HUES48 (cell line): ENCODE data around the gene POLR2I.

Experiments
- H3K27ac ChIP-seq: one replicate; pipeline ENCODE4 v1.7.0; 2013; ENCODE audit warnings: low read depth, low read length, inconsistent platforms
- H3K27me3 ChIP-seq: 2 replicates; pipeline ENCODE4 v1.6.1; 2013; ENCODE audit warnings: mild to moderate bottlenecking, low read length; ENCODE audit not compliant: control insufficient read depth, insufficient read depth
- H3K36me3 ChIP-seq: 2 replicates; pipeline ENCODE4 v1.6.1; 2013; ENCODE audit warnings: low read length; ENCODE audit not compliant: control insufficient read depth, insufficient read depth
- H3K4me1 ChIP-seq: 2 replicates; pipeline ENCODE4 v1.6.1; 2013; ENCODE audit warnings: mild to moderate bottlenecking, low read length; ENCODE audit not compliant: control insufficient read depth, insufficient read depth
- H3K4me3 ChIP-seq: 2 replicates; pipeline ENCODE4 v1.5.1; 2013; ENCODE audit warnings: mild to moderate bottlenecking, low read depth, low read length
- H3K9ac ChIP-seq: 2 replicates; pipeline ENCODE4 v1.6.1; 2013; ENCODE audit warnings: mild to moderate bottlenecking, low read depth, low read length, moderate library complexity
- H3K9me3 ChIP-seq: 2 replicates; pipeline ENCODE4 v1.6.1; 2013; ENCODE audit warnings: low read length; ENCODE audit not compliant: control insufficient read depth, insufficient read depth

Gene POLR2I

GRCh38 chr19:36128392-36128736 lies 13.7 kb upstream of the POLR2I start:
- peak overlapping the region; percentile 89 for H3K27ac ChIP-seq
- peak overlapping the region; percentile 62 for H3K9ac ChIP-seq
- H3K9me3 ChIP-seq = no peaks in the 10 kb centered on the region
- H3K4me1 ChIP-seq = no peaks in the 10 kb centered on the region
- peaks cover 21% of the 10 kb centered on the region for H3K36me3 ChIP-seq
- no peaks in the 10 kb centered on the region for H3K27me3 ChIP-seq
- peak overlapping the region; percentile 70 for H3K4me3 ChIP-seq

- Histone ChIP-seq H3K27me3 (no peaks in the 10 kb centered on the region), H3K27ac (no peak overlapping the region), H3K4me3 (no peak overlapping the region), H3K36me3 (peaks cover 39% of the 10 kb centered on the region), H3K9ac (no peak overlapping the region), H3K4me1 (no peaks in the 10 kb centered on the region), H3K9me3 (no peaks in the 10 kb centered on the region)
Measured at GRCh38 chr19:36125557-36125956, 10.9 kb upstream of the POLR2I start.

GRCh38 chr19:36121486-36122124 lies 6.9 kb upstream of the POLR2I start:
- Histone ChIP-seq H3K27me3 (no peaks in the 10 kb centered on the region), H3K36me3 (peaks cover 67% of the 10 kb centered on the region), H3K4me3 (no peak overlapping the region), H3K27ac (no peak overlapping the region), H3K9me3 (no peaks in the 10 kb centered on the region), H3K4me1 (peaks cover 7% of the 10 kb centered on the region; the same call in 1 of the 2 replicates), H3K9ac (no peak overlapping the region)

GRCh38 chr19:36120984-36121358 lies 6.3 kb upstream of the POLR2I start:
- peaks cover 7% of the 10 kb centered on the region; the same call in 1 of the 2 replicates for H3K4me1 ChIP-seq
- H3K27ac ChIP-seq = no peak overlapping the region
- peaks cover 72% of the 10 kb centered on the region for H3K36me3 ChIP-seq
- H3K27me3 ChIP-seq = no peaks in the 10 kb centered on the region
- no peak overlapping the region for H3K9ac ChIP-seq
- no peak overlapping the region for H3K4me3 ChIP-seq
- no peaks in the 10 kb centered on the region for H3K9me3 ChIP-seq

- Histone ChIP-seq H3K27ac (no peak overlapping the region), H3K4me1 (peaks cover 7% of the 10 kb centered on the region; the same call in 1 of the 2 replicates), H3K9ac (no peak overlapping the region), H3K36me3 (peaks cover 65% of the 10 kb centered on the region), H3K9me3 (no peaks in the 10 kb centered on the region), H3K4me3 (no peak overlapping the region), H3K27me3 (no peaks in the 10 kb centered on the region)
Measured at GRCh38 chr19:36120092-36120983, 5.7 kb upstream of the POLR2I start.

- H3K9ac ChIP-seq = no peak overlapping the region
- H3K4me3 ChIP-seq = peak overlapping the region; percentile 99
- no peaks in the 10 kb centered on the region for H3K27me3 ChIP-seq
- H3K27ac ChIP-seq = no peak overlapping the region
- no peaks in the 10 kb centered on the region for H3K9me3 ChIP-seq
- peaks cover 50% of the 10 kb centered on the region for H3K36me3 ChIP-seq
- peaks cover 11% of the 10 kb centered on the region for H3K4me1 ChIP-seq
Measured at GRCh38 chr19:36116344-36116637, 1.6 kb upstream of the POLR2I start.

- Histone ChIP-seq H3K27me3 (no peaks in the 10 kb centered on the region), H3K27ac (peak within 1 kb of the TSS; percentile 96), H3K4me1 (peaks cover 17% of the 10 kb centered on the region), H3K4me3 (peak within 1 kb of the TSS; percentile 99), H3K9ac (peak within 1 kb of the TSS; percentile 85), H3K36me3 (peaks cover 48% of the 10 kb centered on the region), H3K9me3 (no peaks in the 10 kb centered on the region)
Measured at GRCh38 chr19:36115453-36116343, 1.0 kb upstream of the POLR2I start, which contains the start of gene TBCB. Gene TBCB (plus strand): TSS chr19:36115468. CDS start chr19:36115561, 93 bp downstream.

- Histone ChIP-seq H3K9me3 (no peaks in the 10 kb centered on the region), H3K36me3 (peaks cover 40% of the 10 kb centered on the region), H3K27me3 (no peaks in the 10 kb centered on the region), H3K9ac (peak overlapping the region; percentile 85), H3K4me3 (peak overlapping the region; percentile 99), H3K27ac (peak overlapping the region; percentile 96), H3K4me1 (peaks cover 13% of the 10 kb centered on the region)
Measured at GRCh38 chr19:36113894-36114720, 568 bp downstream of the POLR2I start.

GRCh38 chr19:36113425-36113824 lies 1.2 kb downstream of the POLR2I start:
- Histone ChIP-seq H3K27ac (no peak overlapping the region), H3K9me3 (no peaks in the 10 kb centered on the region), H3K36me3 (peaks cover 34% of the 10 kb centered on the region), H3K9ac (0 out of 2 replicates have a peak overlapping the region, but pooled peaks have one; percentile 85), H3K4me3 (peak overlapping the region; percentile 99), H3K4me1 (peaks cover 13% of the 10 kb centered on the region), H3K27me3 (no peaks in the 10 kb centered on the region)

GRCh38 chr19:36112678-36113077 lies 2.0 kb downstream of the POLR2I start:
- Histone ChIP-seq H3K9me3 (no peaks in the 10 kb centered on the region), H3K4me3 (no peak overlapping the region), H3K36me3 (peaks cover 27% of the 10 kb centered on the region), H3K27ac (no peak overlapping the region), H3K27me3 (no peaks in the 10 kb centered on the region), H3K4me1 (peaks cover 13% of the 10 kb centered on the region), H3K9ac (no peak overlapping the region)
